ENCODE data around the gene FIGLA.

Gene FIGLA

GRCh38 chr2:70771446-70771845 is 19.0 kb downstream of the FIGLA start:
- H3K27me3 ChIP-seq, result peaks cover 99% of the 10 kb centered on the region

GRCh38 chr2:70769450-70769849 is 21.0 kb downstream of the FIGLA start:
- Histone ChIP-seq H3K4me3 (ENCODE audit: low read depth in 1 of 2, low read length in 1 of 2) (no peak overlapping the region), H3K9me3 (no peaks in the 10 kb centered on the region), H3K27ac (no peak overlapping the region), H3K36me3 (no peaks in the 10 kb centered on the region), H3K4me1 (ENCODE audit: control insufficient read depth in 1 of 2, insufficient read depth in 1 of 2, low read depth in 1 of 2, low read length in 1 of 2) (peaks cover 0 to 10% of the 10 kb centered on the region in 2 experiments), H3K27me3 (peaks cover 100% of the 10 kb centered on the region)
- TF ChIP-seq CTCF (IDR thresholded peaks at IDR 0.05), result no peak

More at GRCh38 chr2:70771446-70771845, 19.0 kb downstream of the FIGLA start:
- TF ChIP-seq CTCF (IDR thresholded peaks at IDR 0.05), result no peak
- no peaks in the 10 kb centered on the region for H3K36me3 ChIP-seq
- H3K27ac ChIP-seq, result no peak overlapping the region
- no peak overlapping the region for H3K4me3 ChIP-seq (ENCODE audit: low read depth in 1 of 2, low read length in 1 of 2)
- H3K4me1 ChIP-seq (ENCODE audit: control insufficient read depth in 1 of 2, insufficient read depth in 1 of 2, low read depth in 1 of 2, low read length in 1 of 2), result peaks cover 0 to 10% of the 10 kb centered on the region in 2 experiments
- no peaks in the 10 kb centered on the region for H3K9me3 ChIP-seq

GRCh38 chr2:70768590-70769085 is 21.8 kb downstream of the FIGLA start:
- H3K27me3 ChIP-seq, result peaks cover 100% of the 10 kb centered on the region
- H3K9me3 ChIP-seq, result no peaks in the 10 kb centered on the region
- peaks cover 0 to 10% of the 10 kb centered on the region in 2 experiments for H3K4me1 ChIP-seq (ENCODE audit: control insufficient read depth in 1 of 2, insufficient read depth in 1 of 2, low read depth in 1 of 2, low read length in 1 of 2)
- H3K27ac ChIP-seq, result no peak overlapping the region
- no peak overlapping the region for H3K4me3 ChIP-seq (ENCODE audit: low read depth in 1 of 2, low read length in 1 of 2)
- TF ChIP-seq CTCF (IDR thresholded peaks at IDR 0.05), result no peak
- H3K36me3 ChIP-seq, result no peaks in the 10 kb centered on the region

GRCh38 chr2:70767699-70768589 is 22.5 kb downstream of the FIGLA start, which contains the start of gene ADD2:
Gene ADD2 (minus strand): TSS chr2:70768200. CDS start chr2:70706408, 61,792 bp downstream.
- H3K9me3 ChIP-seq, result no peaks in the 10 kb centered on the region
- TF ChIP-seq CTCF (IDR thresholded peaks at IDR 0.05), result no peak
- H3K4me3 ChIP-seq (ENCODE audit: low read depth in 1 of 2, low read length in 1 of 2), result no peak within 1 kb of the TSS
- H3K27me3 ChIP-seq, result peaks cover 100% of the 10 kb centered on the region
- H3K36me3 ChIP-seq, result no peaks in the 10 kb centered on the region
- no peak within 1 kb of the TSS for H3K27ac ChIP-seq
- H3K4me1 ChIP-seq (ENCODE audit: control insufficient read depth in 1 of 2, insufficient read depth in 1 of 2, low read depth in 1 of 2, low read length in 1 of 2), result peaks cover 0 to 10% of the 10 kb centered on the region in 2 experiments

- no peak overlapping the region for H3K27ac ChIP-seq
Measured at GRCh38 chr2:70767079-70767698, 23.3 kb downstream of the FIGLA start.

More at GRCh38 chr2:70767079-70767698, 23.3 kb downstream of the FIGLA start:
- peaks cover 0 to 10% of the 10 kb centered on the region in 2 experiments for H3K4me1 ChIP-seq (ENCODE audit: control insufficient read depth in 1 of 2, insufficient read depth in 1 of 2, low read depth in 1 of 2, low read length in 1 of 2)
- H3K9me3 ChIP-seq, result no peaks in the 10 kb centered on the region
- no peaks in the 10 kb centered on the region for H3K36me3 ChIP-seq
- H3K27me3 ChIP-seq, result peaks cover 100% of the 10 kb centered on the region
- no peak overlapping the region for H3K4me3 ChIP-seq (ENCODE audit: low read depth in 1 of 2, low read length in 1 of 2)
- TF ChIP-seq CTCF (IDR thresholded peaks at IDR 0.05), result no peak

All from neutrophil (primary cell).